Measurements from ENCODE around the gene PHLDB1.
A peak's percentile ranks its signal among the peaks of the same experiment; 100 is the strongest.

PHLDB1 gene

GRCh38 chr11:118620529-118621070 is 13.2 kb downstream of the PHLDB1 start:
- peak overlapping the region; percentile 73 for H3K4me3 ChIP-seq
- no peak for DNase-seq (ENCODE audit: low spot score)
- H3K27ac ChIP-seq, result peak overlapping the region; percentile 80 to 90
- TF ChIP-seq, protein P1, sequence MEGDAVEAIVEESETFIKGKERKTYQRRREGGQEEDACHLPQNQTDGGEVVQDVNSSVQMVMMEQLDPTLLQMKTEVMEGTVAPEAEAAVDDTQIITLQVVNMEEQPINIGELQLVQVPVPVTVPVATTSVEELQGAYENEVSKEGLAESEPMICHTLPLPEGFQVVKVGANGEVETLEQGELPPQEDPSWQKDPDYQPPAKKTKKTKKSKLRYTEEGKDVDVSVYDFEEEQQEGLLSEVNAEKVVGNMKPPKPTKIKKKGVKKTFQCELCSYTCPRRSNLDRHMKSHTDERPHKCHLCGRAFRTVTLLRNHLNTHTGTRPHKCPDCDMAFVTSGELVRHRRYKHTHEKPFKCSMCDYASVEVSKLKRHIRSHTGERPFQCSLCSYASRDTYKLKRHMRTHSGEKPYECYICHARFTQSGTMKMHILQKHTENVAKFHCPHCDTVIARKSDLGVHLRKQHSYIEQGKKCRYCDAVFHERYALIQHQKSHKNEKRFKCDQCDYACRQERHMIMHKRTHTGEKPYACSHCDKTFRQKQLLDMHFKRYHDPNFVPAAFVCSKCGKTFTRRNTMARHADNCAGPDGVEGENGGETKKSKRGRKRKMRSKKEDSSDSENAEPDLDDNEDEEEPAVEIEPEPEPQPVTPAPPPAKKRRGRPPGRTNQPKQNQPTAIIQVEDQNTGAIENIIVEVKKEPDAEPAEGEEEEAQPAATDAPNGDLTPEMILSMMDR (IDR thresholded peaks at IDR 0.05), result no peak

DNA sequence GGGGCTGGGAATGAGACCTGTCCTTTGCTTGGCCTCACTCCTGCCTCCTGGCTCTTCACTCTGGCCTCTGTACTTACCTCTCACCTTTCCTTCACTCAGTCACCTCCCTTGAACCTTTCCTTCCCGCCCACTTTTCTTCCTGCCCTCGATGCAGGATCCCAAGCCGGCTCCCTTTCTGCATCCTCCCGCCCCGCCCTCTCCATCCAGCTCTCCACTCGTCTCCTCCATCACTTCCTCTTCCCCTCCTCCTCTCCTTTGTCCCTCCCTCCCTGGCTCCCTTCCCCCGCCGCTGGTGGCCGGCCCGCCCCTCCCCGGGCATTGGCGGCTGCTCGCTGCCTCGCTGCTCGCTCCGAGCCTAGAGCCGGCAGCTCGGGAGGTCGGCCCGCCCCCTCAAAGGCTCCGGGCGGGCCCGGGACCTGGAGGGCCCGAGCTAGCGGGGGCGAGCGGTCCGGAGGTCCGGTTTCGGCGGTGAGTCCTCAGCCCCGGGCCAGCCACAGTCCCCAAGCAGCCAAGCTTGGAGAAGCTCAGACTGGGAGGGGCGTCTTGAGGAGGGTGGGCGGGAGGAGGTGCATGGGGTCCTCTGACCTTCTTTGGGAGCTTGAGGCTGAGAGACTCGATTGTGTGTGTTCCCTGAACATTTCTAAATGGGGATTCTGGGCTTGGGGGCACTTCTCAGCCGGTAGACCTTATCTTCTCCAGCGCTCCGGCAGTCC is 13.8 kb downstream of the PHLDB1 start:
- TF ChIP-seq, protein P1 (IDR thresholded peaks at IDR 0.05), result no peak
- DNase-seq (ENCODE audit: low spot score), result peak; percentile 96
- Histone ChIP-seq H3K27ac (peak overlapping the region; percentile 80 to 90), H3K4me3 (peak overlapping the region; percentile 73)

- TF ChIP-seq, protein P1 (IDR thresholded peaks at IDR 0.05), result no peak
- Histone ChIP-seq H3K4me3 (peak overlapping the region; percentile 73), H3K27ac (peak overlapping the region; percentile 80 to 90)
- no peak for DNase-seq (ENCODE audit: low spot score)
Measured at GRCh38 chr11:118621784-118622375, 14.5 kb downstream of the PHLDB1 start.

DNA sequence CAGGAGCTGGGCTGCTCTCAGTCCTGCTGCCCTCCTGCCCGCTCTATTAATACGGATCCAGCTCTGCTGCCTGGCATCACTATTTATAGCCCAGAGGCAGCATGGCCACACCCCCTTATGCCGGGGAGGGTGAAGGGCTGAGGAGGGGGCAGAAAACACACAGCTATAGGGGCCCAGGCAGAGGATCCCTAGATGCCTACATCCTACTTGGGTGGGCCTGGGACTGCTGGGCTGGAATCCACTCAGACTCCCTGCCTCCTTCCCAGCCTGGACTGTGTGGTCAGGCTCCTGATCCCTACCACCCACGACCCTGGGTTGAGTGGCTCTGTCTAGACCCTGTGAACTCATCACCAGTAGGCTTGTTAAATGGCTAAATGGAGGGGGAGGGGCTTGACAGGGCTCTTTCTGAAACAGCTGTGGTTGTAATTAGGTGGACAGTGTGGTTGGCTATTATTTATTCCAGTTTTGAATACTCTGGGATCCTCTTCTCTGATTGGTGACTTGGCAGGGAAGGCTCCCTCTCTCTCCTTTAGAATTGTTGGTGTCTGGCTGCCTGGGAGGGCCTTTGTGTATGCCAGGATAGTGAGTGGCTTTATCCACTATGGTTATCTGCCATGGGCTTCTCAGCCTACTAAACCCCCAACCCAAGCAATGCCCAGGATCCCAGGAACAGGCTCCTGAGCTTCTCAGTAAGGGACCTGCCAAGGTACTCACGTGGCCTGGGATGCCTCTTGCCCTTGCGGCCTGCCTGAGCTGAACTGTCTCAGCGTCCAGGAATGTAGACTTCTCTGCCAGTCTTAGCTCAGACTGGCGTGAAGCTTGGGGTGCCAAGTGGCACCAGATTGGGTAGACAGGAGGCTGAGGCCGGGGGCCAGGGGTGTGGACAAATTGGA is 15.2 kb downstream of the PHLDB1 start:
- H3K27ac ChIP-seq, result peak overlapping the region; percentile 80 to 90
- TF ChIP-seq, protein P1 (IDR thresholded peaks at IDR 0.05), result no peak
- DNase-seq (ENCODE audit: low spot score), result no peak
- peak overlapping the region; percentile 73 for H3K4me3 ChIP-seq

- TF ChIP-seq, protein P1 (IDR thresholded peaks at IDR 0.05), result no peak
- DNase-seq (ENCODE audit: low spot score), result no peak
- Histone ChIP-seq H3K4me3 (peak overlapping the region; percentile 73), H3K27ac (peak overlapping the region; percentile 80 to 90)
Measured at GRCh38 chr11:118623269-118623655, 15.8 kb downstream of the PHLDB1 start.

DNA sequence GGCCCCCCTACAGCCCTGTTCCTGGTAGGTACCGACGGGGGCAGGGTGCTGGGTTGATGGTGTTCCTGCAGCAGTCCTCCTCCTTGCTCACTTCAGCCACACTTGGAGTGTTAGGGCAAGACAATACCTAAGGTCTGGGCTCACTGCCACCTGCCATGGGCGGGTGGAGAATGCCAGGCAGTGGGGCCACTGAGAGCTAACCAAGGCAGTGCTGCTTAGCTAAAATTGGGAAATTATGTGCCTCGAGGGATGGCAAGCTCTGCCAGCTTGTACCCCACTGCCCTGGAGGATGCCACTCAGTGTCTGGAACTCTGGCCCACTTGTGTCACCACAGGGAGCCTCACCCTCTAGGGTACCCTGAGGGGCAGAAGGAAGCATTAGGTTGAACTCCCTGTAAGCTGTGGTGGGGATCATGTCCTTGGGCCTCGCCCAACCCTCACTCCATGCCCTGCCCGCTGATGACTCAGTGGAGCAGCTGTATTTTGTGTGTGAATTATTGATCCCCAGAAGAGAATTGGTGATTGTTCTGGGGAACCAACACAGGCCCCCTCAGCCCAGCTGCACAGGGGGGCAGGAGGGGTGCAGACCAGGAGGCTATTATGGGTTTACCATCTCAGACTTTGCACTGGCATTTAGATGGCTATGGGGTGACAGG is 17.7 kb downstream of the PHLDB1 start:
- Histone ChIP-seq H3K4me3 (no peak overlapping the region), H3K27ac (peak overlapping the region in 1 of 2 donors; percentile 17)
- DNase-seq (ENCODE audit: low spot score), result no peak
- TF ChIP-seq, protein P1 (IDR thresholded peaks at IDR 0.05), result no peak
